ENCODE measurements around the gene SMIM13.

DNA sequence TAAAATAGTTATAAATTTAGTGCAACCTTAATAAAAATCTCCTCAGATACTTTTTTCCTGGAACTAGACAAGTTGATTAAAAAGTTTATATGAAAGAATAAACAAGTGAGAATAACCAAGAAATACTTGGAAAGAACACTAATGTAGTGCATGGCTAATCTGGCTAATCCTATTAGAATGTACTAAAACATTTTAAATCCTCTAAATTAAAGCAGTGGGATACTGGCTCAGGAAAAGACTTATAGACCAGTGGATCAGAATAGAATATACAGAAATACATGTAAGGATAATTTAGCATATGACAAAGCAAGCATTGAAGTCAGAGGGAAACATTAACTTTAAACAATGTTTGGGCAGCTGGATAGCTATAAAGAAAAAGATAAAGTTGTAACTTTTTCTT is 58.9 kb downstream of the SMIM13 start:
- TF ChIP-seq, protein P1, sequence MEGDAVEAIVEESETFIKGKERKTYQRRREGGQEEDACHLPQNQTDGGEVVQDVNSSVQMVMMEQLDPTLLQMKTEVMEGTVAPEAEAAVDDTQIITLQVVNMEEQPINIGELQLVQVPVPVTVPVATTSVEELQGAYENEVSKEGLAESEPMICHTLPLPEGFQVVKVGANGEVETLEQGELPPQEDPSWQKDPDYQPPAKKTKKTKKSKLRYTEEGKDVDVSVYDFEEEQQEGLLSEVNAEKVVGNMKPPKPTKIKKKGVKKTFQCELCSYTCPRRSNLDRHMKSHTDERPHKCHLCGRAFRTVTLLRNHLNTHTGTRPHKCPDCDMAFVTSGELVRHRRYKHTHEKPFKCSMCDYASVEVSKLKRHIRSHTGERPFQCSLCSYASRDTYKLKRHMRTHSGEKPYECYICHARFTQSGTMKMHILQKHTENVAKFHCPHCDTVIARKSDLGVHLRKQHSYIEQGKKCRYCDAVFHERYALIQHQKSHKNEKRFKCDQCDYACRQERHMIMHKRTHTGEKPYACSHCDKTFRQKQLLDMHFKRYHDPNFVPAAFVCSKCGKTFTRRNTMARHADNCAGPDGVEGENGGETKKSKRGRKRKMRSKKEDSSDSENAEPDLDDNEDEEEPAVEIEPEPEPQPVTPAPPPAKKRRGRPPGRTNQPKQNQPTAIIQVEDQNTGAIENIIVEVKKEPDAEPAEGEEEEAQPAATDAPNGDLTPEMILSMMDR (conservative IDR thresholded peaks at IDR 0.05), result no peak
- TF ChIP-seq EZH2 (IDR thresholded peaks at IDR 0.05; ENCODE audit: low read depth), result no peak

Measured in PC-9 (cell line).